Fibroblast of villous mesenchyme (primary cell): ENCODE data around the gene CDH23. TPM values are rescaled to one million over a fixed set of nuclear protein-coding genes. Genes with fewer than 3 reads are reported as not detected.

Experiments used
- DNase-seq: peaks from one replicate; pipeline ENCODE4 v3.0.0-alpha.2; 2010; ENCODE audit warnings: low read depth
- H3K4me3 ChIP-seq: 2 replicates; pipeline ENCODE4 v1.5.1; 2011; ENCODE audit warnings: low read depth, mild to moderate bottlenecking, low read length
- total RNA-seq: library from RNA; depleted of rRNA; stranded (reverse); fragments of >200 nt; gene quantifications from 2 replicates; pipeline ENCODE4 v1.2.3, GENCODE V29; 2012
- TF ChIP-seq, protein P1 (sequence below): IDR thresholded peaks from 2 replicates; pipeline ENCODE4 v1.5.1; 2012; ENCODE audit warnings: low read depth, mild to moderate bottlenecking, low read length; ENCODE audit not compliant: insufficient read depth

The CDH23 gene
- total RNA-seq, 1 donor: under 0.01 TPM

DNA sequence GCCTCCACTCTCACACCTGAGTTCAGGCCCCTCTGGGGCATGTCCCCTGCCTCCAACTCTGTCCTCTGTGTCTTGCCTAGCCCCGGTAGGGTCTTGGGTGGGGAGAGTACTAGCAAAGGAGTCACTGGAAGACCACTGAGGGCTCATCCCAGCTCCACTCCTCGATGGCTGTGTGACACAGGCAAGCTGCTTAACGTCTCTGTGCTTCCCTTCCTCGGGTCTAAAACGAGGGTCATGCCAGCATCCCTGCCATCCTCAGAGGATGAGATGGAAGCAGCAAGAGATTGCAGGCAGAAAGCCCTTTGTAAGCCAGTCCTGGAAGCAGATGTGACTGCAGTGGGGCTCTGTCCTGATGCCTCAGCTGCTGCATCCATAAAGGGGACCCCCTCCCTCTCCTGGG lies 338.1 kb downstream of the CDH23 start:
- DNase-seq: no peak
- H3K4me3 ChIP-seq: no peak overlapping the region

DNA sequence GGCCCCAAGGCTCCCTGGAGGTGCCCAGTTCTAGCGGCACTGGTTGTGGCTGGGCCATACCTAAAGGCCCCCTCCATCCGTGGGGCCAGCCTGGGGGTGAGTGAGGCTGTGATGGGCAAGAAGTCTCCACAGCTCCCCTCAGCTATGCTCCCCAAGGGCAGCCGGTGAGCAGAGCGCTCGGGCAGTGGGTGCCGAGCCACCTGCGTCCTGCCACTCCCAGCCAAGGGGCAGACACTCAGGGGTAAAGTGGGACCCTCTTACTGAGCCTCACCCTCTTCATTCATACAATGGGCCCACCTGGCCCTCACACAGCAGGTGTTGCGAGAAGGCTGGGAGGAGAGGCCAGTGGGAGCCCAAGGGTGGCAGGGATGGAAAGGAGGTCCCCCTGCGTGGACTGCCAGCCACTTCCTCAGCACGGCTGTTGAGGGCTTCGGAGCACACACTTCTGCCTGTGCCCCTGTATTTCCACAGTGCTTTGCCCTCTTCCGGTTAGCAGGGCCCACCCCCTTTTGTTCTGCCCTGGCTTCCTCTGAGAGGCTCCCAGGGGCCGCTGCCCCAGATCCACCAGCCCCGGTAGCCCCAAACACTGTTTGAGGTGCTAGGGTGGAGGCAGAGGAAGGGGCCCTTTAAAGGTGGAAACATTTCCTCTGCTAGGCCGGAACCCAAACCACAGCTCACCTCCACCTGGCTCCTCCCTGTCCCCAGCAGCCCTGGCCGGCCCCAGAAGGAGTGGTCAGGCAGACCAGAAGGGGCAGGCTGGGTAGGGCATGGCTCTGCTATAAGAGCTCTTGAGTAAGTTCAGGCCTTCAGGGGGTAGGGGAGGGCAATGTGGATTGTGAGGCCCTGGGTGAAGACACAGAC lies 339.2 kb downstream of the CDH23 start:
- no peak for DNase-seq
- no peak overlapping the region for H3K4me3 ChIP-seq
- TF ChIP-seq, protein P1, sequence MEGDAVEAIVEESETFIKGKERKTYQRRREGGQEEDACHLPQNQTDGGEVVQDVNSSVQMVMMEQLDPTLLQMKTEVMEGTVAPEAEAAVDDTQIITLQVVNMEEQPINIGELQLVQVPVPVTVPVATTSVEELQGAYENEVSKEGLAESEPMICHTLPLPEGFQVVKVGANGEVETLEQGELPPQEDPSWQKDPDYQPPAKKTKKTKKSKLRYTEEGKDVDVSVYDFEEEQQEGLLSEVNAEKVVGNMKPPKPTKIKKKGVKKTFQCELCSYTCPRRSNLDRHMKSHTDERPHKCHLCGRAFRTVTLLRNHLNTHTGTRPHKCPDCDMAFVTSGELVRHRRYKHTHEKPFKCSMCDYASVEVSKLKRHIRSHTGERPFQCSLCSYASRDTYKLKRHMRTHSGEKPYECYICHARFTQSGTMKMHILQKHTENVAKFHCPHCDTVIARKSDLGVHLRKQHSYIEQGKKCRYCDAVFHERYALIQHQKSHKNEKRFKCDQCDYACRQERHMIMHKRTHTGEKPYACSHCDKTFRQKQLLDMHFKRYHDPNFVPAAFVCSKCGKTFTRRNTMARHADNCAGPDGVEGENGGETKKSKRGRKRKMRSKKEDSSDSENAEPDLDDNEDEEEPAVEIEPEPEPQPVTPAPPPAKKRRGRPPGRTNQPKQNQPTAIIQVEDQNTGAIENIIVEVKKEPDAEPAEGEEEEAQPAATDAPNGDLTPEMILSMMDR: no peak

More for the DNA sequence above, 338.1 kb downstream of the CDH23 start:
- TF ChIP-seq, protein P1: no peak

DNA sequence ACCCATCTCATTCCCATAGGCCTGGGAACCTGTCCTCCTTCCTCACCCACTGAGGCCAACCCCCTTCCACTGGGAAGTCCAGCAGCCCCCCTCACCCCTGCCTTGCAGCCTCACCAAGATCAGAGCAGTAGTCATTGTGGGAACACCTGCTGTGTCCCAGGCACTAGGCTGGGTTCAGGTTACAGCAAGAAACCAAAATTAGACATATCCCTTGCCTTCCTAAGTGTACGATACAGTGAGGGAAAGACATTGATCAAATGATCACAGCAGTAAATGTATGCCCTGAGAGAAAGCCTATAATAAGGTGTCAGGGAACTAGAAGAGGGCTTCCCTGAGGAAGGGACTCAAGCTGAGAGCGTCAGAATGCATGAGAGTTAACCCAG lies 339.8 kb downstream of the CDH23 start:
- TF ChIP-seq, protein P1: no peak
- no peak for DNase-seq
- no peak overlapping the region for H3K4me3 ChIP-seq

DNA sequence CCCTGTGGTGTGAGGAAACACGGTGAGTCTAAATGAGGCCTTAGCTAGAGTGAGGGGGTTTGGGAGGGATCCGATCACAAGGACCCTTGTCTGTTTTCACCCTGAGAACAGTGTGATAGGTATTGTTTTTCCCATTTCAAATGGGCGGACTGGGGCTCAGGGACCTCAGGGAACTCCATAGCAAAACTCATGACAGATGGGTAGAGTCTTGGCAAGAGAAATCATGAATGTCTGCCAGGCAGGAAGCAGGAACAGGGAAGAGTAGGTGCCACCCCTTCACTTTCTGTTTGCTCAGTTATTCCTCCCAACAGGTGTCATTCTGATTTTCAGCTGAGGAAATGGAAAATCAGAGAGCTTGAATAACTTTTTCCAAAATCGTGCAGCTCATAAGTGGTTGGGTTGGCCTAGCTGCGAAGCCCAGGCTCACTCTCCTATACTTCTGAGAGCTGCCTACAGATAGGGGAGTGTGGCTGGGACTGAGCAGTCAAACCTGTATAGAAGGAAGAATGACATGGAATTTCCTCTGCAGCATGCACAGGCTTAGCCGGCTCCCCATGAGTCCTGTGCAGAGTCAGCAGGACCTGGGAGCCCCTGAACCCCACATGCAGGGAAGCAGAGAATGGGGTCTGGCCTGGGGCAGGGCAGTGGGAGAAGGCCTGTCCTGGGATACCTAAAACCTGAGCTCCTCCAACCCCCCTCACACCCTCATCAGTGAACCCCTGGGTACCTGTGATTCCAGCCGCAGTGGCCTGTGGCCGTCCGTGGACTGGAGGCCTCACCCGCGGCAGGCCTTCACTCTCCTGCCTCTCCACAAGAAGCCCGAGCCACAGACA lies 340.5 kb downstream of the CDH23 start:
- no peak for DNase-seq
- TF ChIP-seq, protein P1: no peak
- no peak overlapping the region for H3K4me3 ChIP-seq

DNA sequence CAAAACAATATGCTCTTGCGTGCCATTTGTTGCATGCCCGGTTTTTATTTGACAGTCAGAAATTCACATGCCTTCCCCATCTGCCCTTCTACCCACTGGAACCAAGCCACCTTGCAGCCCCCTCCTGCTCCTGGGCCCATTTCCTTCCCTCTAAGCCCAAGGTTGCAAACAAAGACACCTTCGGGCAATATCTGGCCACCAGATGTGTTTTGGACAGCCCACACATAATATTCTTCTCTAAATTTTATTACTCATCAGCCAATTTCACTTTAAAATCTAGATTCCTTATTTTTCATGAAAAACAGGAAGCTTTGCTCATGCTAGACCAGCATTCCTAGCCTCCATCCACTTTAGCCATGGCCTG lies 341.1 kb downstream of the CDH23 start:
- peak; percentile 25 for DNase-seq
- H3K4me3 ChIP-seq: no peak overlapping the region
- TF ChIP-seq, protein P1: no peak

DNA sequence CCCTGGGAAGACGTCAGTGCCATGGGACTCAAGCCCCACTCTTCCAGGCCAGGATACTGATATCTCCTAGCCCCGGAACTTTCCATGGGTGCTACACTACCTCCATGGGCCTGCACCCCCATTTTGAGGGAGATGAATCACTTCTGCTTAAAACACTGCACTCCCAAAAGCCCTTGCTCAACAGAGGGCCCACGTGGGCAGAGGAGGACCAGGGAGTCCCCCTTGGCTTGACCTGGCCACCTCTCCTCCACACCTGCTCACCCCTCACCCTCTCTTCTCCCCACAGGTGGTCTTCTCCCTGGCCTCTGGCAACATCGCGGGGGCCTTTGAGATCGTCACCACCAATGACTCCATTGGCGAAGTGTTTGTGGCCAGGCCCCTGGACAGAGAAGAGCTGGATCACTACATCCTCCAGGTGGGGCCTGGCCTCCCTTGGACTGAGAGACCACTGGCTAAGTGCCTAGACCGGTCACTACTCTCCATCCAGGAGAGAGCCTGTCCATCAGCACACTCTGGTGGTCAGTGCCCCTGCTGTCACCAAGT lies 342.7 kb downstream of the CDH23 start:
- no peak overlapping the region for H3K4me3 ChIP-seq
- TF ChIP-seq, protein P1: no peak
- DNase-seq: no peak
